Stimulated activated naive B cell treated with anti-CD40 and anti-IgM and Interleukin-4, amounts not matched to agents 10 μg/mL and 1 μg/mL and 100 μg/mL, for 72 hours (primary cell): ENCODE data around the gene DGKK.
A peak's percentile ranks its signal among the peaks of the same experiment; 100 is the strongest.

Experiments used
- ATAC-seq, 2 donors: fragments of 150-1000 bp; cut with Tn5 transposase; replicated peaks; 2 replicates each; pipeline ENCODE4 v1.10.0; 2021; ENCODE audit warnings: moderate library complexity in 1 of 2
- DNase-seq: peaks from one replicate; pipeline ENCODE4 v3.0.0; 2021
- H3K27ac Mint-ChIP-seq: one replicate; pipeline ENCODE4 v1.8.0; 2022; ENCODE audit warnings: mild to moderate bottlenecking, mixed read lengths
- H3K27me3 Mint-ChIP-seq, 2 donors: one replicate each; pipeline ENCODE4 v1.8.0; 2022; ENCODE audit warnings: mixed read lengths in 2 of 2
- H3K36me3 Mint-ChIP-seq, 2 donors: one replicate each; pipeline ENCODE4 v1.8.0; 2022; ENCODE audit warnings: mixed read lengths in 2 of 2, mild to moderate bottlenecking in 1 of 2
- H3K4me1 Mint-ChIP-seq, 2 donors: one replicate each; pipeline ENCODE4 v1.8.0; 2022; ENCODE audit warnings: mixed read lengths in 2 of 2, mild to moderate bottlenecking in 1 of 2
- H3K4me3 Mint-ChIP-seq, 2 donors: one replicate each; pipeline ENCODE4 v1.8.0; 2022; ENCODE audit warnings: mild to moderate bottlenecking in 2 of 2, mixed read lengths in 2 of 2, moderate library complexity in 1 of 2
- H3K9me3 Mint-ChIP-seq, 2 donors: one replicate each; pipeline ENCODE4 v1.8.0; 2022; ENCODE audit warnings: mixed read lengths in 2 of 2, mild to moderate bottlenecking in 1 of 2

The DGKK gene, protein sequence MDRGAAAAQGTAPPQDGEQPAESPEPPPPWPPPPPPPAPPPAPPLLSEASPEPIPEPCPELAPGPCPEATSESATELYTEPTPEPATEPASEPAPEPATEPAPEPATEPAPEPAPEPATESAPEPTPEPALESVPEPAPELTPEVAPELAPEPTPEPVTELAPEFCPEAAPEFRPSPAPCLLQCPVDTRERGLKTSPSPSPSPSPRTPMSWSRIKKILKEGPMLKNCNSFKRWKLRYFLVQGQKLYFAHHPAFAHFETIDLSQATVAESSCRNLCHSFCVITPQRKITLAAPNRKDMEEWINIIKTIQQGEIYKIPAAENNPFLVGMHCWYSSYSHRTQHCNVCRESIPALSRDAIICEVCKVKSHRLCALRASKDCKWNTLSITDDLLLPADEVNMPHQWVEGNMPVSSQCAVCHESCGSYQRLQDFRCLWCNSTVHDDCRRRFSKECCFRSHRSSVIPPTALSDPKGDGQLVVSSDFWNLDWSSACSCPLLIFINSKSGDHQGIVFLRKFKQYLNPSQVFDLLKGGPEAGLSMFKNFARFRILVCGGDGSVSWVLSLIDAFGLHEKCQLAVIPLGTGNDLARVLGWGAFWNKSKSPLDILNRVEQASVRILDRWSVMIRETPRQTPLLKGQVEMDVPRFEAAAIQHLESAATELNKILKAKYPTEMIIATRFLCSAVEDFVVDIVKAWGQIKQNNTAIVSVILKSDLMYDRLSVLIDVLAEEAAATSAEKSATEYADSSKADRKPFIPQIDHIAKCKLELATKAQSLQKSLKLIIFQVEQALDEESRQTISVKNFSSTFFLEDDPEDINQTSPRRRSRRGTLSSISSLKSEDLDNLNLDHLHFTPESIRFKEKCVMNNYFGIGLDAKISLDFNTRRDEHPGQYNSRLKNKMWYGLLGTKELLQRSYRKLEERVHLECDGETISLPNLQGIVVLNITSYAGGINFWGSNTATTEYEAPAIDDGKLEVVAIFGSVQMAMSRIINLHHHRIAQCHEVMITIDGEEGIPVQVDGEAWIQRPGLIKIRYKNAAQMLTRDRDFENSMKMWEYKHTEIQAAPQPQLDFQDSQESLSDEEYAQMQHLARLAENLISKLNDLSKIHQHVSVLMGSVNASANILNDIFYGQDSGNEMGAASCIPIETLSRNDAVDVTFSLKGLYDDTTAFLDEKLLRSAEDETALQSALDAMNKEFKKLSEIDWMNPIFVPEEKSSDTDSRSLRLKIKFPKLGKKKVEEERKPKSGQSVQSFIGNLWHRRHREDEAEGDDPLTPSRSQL

GRCh38 chrX:50470103-50471031, at the start of gene DGKK:
Gene DGKK (minus strand): TSS chrX:50470825. CDS start chrX:50470678, 147 bp downstream.
- ATAC-seq (no peak), DNase-seq (no peak)
- no peaks in the 10 kb centered on the region for H3K36me3 Mint-ChIP-seq
- peak within 1 kb of the TSS in 1 of 2 donors; percentile 35 for H3K4me3 Mint-ChIP-seq
- H3K4me1 Mint-ChIP-seq: peaks cover 1 to 5% of the 10 kb centered on the region in 2 donors
- peaks cover 45 to 46% of the 10 kb centered on the region in 2 donors for H3K27me3 Mint-ChIP-seq
- no peak within 1 kb of the TSS for H3K27ac Mint-ChIP-seq
- no peaks in the 10 kb centered on the region for H3K9me3 Mint-ChIP-seq

- H3K9me3 Mint-ChIP-seq: peaks cover 5 to 10% of the 10 kb centered on the region in 2 donors
- DNase-seq (no peak), ATAC-seq (no peak)
- no peak overlapping the region for H3K27ac Mint-ChIP-seq
- H3K27me3 Mint-ChIP-seq: peaks cover 0 to 20% of the 10 kb centered on the region in 2 donors
- no peak overlapping the region for H3K4me3 Mint-ChIP-seq
- no peaks in the 10 kb centered on the region for H3K36me3 Mint-ChIP-seq
- no peaks in the 10 kb centered on the region for H3K4me1 Mint-ChIP-seq
Observed at GRCh38 chrX:50514811-50515210, 44.2 kb upstream of the DGKK start.

GRCh38 chrX:50497114-50497513, 26.5 kb upstream of the DGKK start:
- H3K4me1 Mint-ChIP-seq: no peaks in the 10 kb centered on the region
- no peaks in the 10 kb centered on the region for H3K9me3 Mint-ChIP-seq
- no peaks in the 10 kb centered on the region for H3K36me3 Mint-ChIP-seq
- no peak for DNase-seq
- H3K4me3 Mint-ChIP-seq: no peak overlapping the region
- H3K27me3 Mint-ChIP-seq: peaks cover 6 to 19% of the 10 kb centered on the region in 2 donors
- no peak for ATAC-seq
- no peak overlapping the region for H3K27ac Mint-ChIP-seq

DNA sequence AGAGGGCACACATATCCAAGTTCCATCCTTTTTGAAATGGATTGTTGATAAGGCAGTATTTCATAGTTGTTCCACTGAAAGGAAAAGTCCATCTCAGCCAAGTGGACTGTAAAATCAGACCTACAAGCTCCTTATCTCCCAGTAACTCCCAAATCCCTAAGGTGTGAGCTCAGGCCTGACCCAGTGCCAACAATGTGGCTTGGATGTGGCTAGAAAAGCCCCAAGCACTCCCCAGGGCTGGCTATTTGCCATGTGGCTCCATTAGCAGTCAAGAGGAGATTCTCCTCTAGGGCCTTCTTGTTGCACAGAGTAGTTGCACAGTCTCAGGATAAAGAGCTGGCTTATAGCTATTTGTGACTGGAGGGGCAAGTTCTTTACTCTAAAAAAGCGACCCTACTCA, 25.0 kb upstream of the DGKK start:
- DNase-seq: no peak
- Mint-ChIP-seq H3K4me3 (no peak overlapping the region), H3K36me3 (no peaks in the 10 kb centered on the region), H3K27me3 (peaks cover 6 to 19% of the 10 kb centered on the region in 2 donors), H3K9me3 (no peaks in the 10 kb centered on the region), H3K4me1 (no peaks in the 10 kb centered on the region), H3K27ac (no peak overlapping the region)
- ATAC-seq: no peak

- Mint-ChIP-seq H3K4me3 (no peak overlapping the region), H3K9me3 (no peaks in the 10 kb centered on the region), H3K36me3 (no peaks in the 10 kb centered on the region), H3K27ac (no peak overlapping the region), H3K4me1 (no peaks in the 10 kb centered on the region), H3K27me3 (peaks cover 6 to 14% of the 10 kb centered on the region in 2 donors)
- DNase-seq (no peak), ATAC-seq (no peak)
Observed at GRCh38 chrX:50492720-50493119, 22.1 kb upstream of the DGKK start.

DNA sequence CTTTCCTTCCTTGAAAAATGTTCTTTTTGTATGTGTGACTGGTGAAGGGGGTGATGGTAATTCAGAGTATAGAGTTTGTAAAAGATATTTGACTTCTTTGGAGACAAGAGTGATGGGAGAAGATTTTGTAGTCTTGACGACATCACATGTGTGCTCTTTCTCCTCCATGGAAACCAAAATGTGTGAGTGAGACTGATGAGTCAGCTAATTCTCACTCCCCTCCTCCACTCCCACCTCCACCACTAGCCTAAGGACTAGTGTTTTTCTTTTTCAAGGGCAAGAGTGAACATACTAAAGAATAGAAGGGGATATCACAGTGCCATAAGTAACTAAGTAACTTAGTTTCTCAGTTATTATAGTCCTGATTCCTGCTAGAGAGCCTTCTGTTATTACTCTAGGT, 14.0 kb upstream of the DGKK start:
- no peak for ATAC-seq
- Mint-ChIP-seq H3K27me3 (no peaks in the 10 kb centered on the region), H3K9me3 (peaks cover 5 to 9% of the 10 kb centered on the region in 2 donors), H3K4me1 (no peaks in the 10 kb centered on the region), H3K4me3 (no peak overlapping the region), H3K36me3 (no peaks in the 10 kb centered on the region), H3K27ac (no peak overlapping the region)
- DNase-seq: no peak

- ATAC-seq: no peak
- Mint-ChIP-seq H3K4me1 (no peaks in the 10 kb centered on the region), H3K27ac (no peak overlapping the region), H3K9me3 (peaks cover 5 to 9% of the 10 kb centered on the region in 2 donors), H3K36me3 (no peaks in the 10 kb centered on the region), H3K27me3 (peaks cover 0 to 6% of the 10 kb centered on the region in 2 donors), H3K4me3 (no peak overlapping the region)
- DNase-seq: no peak
Observed at GRCh38 chrX:50483283-50483682, 12.7 kb upstream of the DGKK start.

DNA sequence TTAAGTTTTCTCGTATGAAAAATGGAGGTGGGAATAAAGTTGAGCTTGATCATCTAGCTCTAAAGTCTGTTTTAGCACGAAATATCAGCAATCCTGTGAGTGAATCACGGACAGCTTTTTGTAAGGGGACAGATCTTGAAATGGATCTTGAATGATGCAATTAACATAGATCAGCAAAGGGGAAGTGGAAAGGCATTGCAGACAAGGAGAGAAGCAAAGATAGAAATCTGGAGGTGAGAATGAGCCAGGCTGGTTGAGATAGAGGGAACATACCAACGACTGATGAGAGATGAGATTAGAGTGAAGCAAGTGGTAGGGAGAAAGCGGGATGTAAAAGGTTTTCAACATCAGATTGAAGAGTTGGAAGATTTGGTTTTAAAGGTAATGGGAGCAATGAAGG, 4.6 kb upstream of the DGKK start:
- Mint-ChIP-seq H3K4me1 (peaks cover 0 to 5% of the 10 kb centered on the region in 2 donors), H3K9me3 (peaks cover 0 to 2% of the 10 kb centered on the region in 2 donors), H3K4me3 (no peak overlapping the region), H3K27ac (no peak overlapping the region), H3K27me3 (peaks cover 30 to 38% of the 10 kb centered on the region in 2 donors), H3K36me3 (no peaks in the 10 kb centered on the region)
- ATAC-seq: no peak
- DNase-seq: no peak

DNA sequence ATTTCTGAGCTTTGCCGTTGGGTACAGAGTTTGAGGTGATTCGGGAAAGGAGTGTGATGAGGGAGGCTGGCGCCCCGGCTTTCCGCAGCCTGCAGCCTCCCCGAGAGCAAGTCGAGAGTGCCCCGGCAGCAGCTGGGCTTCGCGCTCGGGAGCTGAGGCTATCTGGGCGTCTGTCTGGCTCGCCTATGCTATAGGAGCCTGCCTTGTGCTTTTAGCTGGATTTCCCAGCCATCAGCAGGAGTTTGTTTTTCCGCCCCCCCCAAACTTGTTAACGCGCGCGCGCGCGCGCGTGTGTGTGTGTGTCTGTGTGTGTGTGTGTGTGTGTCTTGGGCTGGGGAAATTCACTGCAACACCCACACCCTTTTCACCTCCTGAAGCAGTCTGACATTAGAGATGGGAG, 765 bp upstream of the DGKK start:
- Mint-ChIP-seq H3K9me3 (no peaks in the 10 kb centered on the region), H3K27ac (no peak overlapping the region), H3K27me3 (peaks cover 45 to 54% of the 10 kb centered on the region in 2 donors), H3K36me3 (no peaks in the 10 kb centered on the region), H3K4me1 (peaks cover 1 to 5% of the 10 kb centered on the region in 2 donors), H3K4me3 (no peak overlapping the region)
- ATAC-seq (no peak), DNase-seq (no peak)

DNA sequence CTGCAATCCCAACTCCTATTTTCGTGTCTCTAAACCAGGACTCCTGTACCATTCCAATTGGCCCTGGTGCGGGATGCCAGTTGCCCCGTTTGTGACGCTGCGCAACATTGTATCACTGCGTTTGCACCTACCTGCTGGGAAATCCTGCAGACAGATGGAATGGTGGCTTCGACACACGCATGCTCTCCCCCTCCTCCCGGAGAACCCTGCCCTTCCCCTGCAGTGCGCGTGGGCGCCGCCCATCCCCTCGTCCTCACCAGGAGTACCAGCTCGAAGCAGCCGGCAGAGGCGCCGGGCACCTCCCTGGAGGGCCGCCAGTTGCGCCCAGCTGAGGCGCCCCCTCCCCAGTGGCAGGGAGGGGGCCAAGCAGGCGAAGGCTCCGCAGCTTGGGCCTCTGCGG, 1.4 kb downstream of the DGKK start:
- Mint-ChIP-seq H3K27me3 (peaks cover 46 to 47% of the 10 kb centered on the region in 2 donors), H3K9me3 (no peaks in the 10 kb centered on the region), H3K27ac (no peak overlapping the region), H3K36me3 (no peaks in the 10 kb centered on the region), H3K4me3 (no peak overlapping the region), H3K4me1 (peaks cover 1 to 5% of the 10 kb centered on the region in 2 donors)
- DNase-seq (no peak), ATAC-seq (no peak)

DNA sequence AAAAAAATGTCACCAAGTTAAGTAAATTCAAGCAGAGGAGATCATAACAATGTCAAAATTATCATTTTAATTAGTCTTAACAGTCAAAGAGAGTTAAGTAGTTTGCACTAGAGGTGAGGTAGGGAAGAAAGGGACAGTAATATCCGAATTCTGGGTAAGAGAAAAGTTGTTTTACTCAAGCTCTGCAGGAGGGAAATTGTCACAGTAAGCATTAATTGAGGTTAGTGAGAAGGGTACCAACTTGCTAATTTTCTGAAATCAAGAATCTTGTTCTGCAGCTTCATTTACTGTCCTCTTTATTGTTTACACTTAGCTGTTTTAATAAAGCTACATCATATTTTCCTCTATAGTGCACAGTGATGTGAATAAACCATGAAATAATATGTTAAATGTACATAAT, 11.0 kb downstream of the DGKK start:
- Mint-ChIP-seq H3K27ac (no peak overlapping the region), H3K36me3 (no peaks in the 10 kb centered on the region), H3K4me3 (no peak overlapping the region), H3K4me1 (no peaks in the 10 kb centered on the region), H3K27me3 (peaks cover 24 to 28% of the 10 kb centered on the region in 2 donors), H3K9me3 (no peaks in the 10 kb centered on the region)
- ATAC-seq (no peak), DNase-seq (no peak)

GRCh38 chrX:50458483-50458882, 12.1 kb downstream of the DGKK start:
- Mint-ChIP-seq H3K4me3 (no peak overlapping the region), H3K27ac (no peak overlapping the region), H3K9me3 (no peaks in the 10 kb centered on the region), H3K27me3 (peaks cover 19 to 24% of the 10 kb centered on the region in 2 donors), H3K36me3 (no peaks in the 10 kb centered on the region), H3K4me1 (no peaks in the 10 kb centered on the region)
- DNase-seq (no peak), ATAC-seq (no peak)

- Mint-ChIP-seq H3K27ac (no peak overlapping the region), H3K36me3 (no peaks in the 10 kb centered on the region), H3K27me3 (peaks cover 10 to 17% of the 10 kb centered on the region in 2 donors), H3K4me3 (no peak overlapping the region), H3K9me3 (no peaks in the 10 kb centered on the region), H3K4me1 (no peaks in the 10 kb centered on the region)
- no peak for DNase-seq
- no peak for ATAC-seq
Observed at GRCh38 chrX:50456712-50457484, 13.7 kb downstream of the DGKK start.
